Vagina (tissue), 2 donors: ENCODE measurements around the gene MED13L. TPM values are rescaled to one million over a fixed set of nuclear protein-coding genes. Genes with fewer than 3 reads are reported as not detected.

Experiments
- DNase-seq, 2 donors: peaks; one replicate each; pipeline ENCODE4 v3.0.0-alpha.2; 2017; ENCODE audit errors: extremely low spot score in 2 of 2
- H3K27ac ChIP-seq: fragments of 200-600 bp; sonication (generic); one replicate; pipeline ENCODE4 v1.5.1; 2019
- H3K27me3 ChIP-seq: fragments of 200-600 bp; sonication (generic); one replicate; pipeline ENCODE4 v1.5.1; 2019
- H3K36me3 ChIP-seq, 2 donors: fragments of 200-600 bp; sonication (generic); one replicate each; pipeline ENCODE4 v1.5.1; 2017 to 2019
- H3K4me1 ChIP-seq: fragments of 200-600 bp; sonication (generic); one replicate; pipeline ENCODE4 v1.5.1; 2019
- H3K4me3 ChIP-seq, 2 donors: fragments of 200-600 bp; sonication (generic); 1 replicate in 1 of 2; 2 replicates in 1 of 2; pipeline ENCODE4 v1.5.1; 2016 to 2019
- H3K9me3 ChIP-seq: fragments of 200-600 bp; sonication (generic); one replicate; pipeline ENCODE4 v1.5.1; 2019
- CTCF ChIP-seq, 3 experiments: fragments of 450-650 bp in 2 of 3; fragments of 200-600 bp in 1 of 3; sonication (generic) in 1 of 3; IDR thresholded peaks; one replicate each; pipeline ENCODE4 v1.5.1; 2017 to 2019; ENCODE audit warnings: antibody characterized with exemption in 3 of 3, mild to moderate bottlenecking in 2 of 3, moderate library complexity in 2 of 3
- POLR2A ChIP-seq, 2 donors: fragments of 450-650 bp; IDR thresholded peaks; one replicate each; pipeline ENCODE4 v1.6.1; 2017; ENCODE audit warnings: antibody characterized with exemption in 2 of 2, mild to moderate bottlenecking in 2 of 2, moderate library complexity in 2 of 2
- POLR2AphosphoS5 ChIP-seq, 2 donors: sonication (generic); formaldehyde crosslinking; IDR thresholded peaks; one replicate each; pipeline ENCODE4 v1.9.0; 2017; ENCODE audit warnings: antibody characterized with exemption in 2 of 2, mild to moderate bottlenecking in 2 of 2, low read depth in 1 of 2; ENCODE audit not compliant: insufficient read depth in 1 of 2
- intact Hi-C: fragments of 100-400 bp; cut with DNase I; formaldehyde crosslinking; loops from one replicate; pipeline ENCODE4 v1.15.1; 2023
- total RNA-seq: library from RNA; depleted of rRNA; stranded (reverse); fragments of >200 nt; gene quantifications from one replicate; pipeline ENCODE4 v1.2.3, GENCODE V29; 2016

MED13L gene
- total RNA-seq, 1 donor from 2014 or later = 161 TPM

- intact Hi-C loops = no loop called here
- Histone ChIP-seq H3K27ac (no peak overlapping the region), H3K4me3 (no peak overlapping the region), H3K27me3 (no peaks in the 10 kb centered on the region), H3K9me3 (no peaks in the 10 kb centered on the region), H3K36me3 (no peaks in the 10 kb centered on the region), H3K4me1 (peaks cover 41% of the 10 kb centered on the region)
- DNase-seq = no peak
- TF ChIP-seq POLR2AphosphoS5 (IDR thresholded peaks at IDR 0.05; ENCODE audit: insufficient read depth in 1 of 2, low read depth in 1 of 2) = no peak
- TF ChIP-seq POLR2A (IDR thresholded peaks at IDR 0.05) = no peak
- no peak for TF ChIP-seq CTCF (IDR thresholded peaks at IDR 0.05)
These were observed 93.8 kb downstream of the MED13L start for GRCh38 chr12:116183741-116184141.

GRCh38 chr12:116182359-116183063 lies 95.0 kb downstream of the MED13L start:
- H3K9me3 ChIP-seq = no peaks in the 10 kb centered on the region
- no peaks in the 10 kb centered on the region for H3K36me3 ChIP-seq
- H3K4me1 ChIP-seq = peaks cover 30% of the 10 kb centered on the region
- no peaks in the 10 kb centered on the region for H3K27me3 ChIP-seq
- intact Hi-C loops = no loop called here
- H3K27ac ChIP-seq = no peak overlapping the region
- H3K4me3 ChIP-seq = no peak overlapping the region
- DNase-seq = no peak
- TF ChIP-seq CTCF (IDR thresholded peaks at IDR 0.05) (no peak), POLR2AphosphoS5 (IDR thresholded peaks at IDR 0.05; ENCODE audit: insufficient read depth in 1 of 2, low read depth in 1 of 2) (no peak), POLR2A (IDR thresholded peaks at IDR 0.05) (no peak)

GRCh38 chr12:116180448-116180847 lies 97.0 kb downstream of the MED13L start:
- Histone ChIP-seq H3K27me3 (no peaks in the 10 kb centered on the region), H3K4me3 (no peak overlapping the region), H3K4me1 (peaks cover 28% of the 10 kb centered on the region), H3K9me3 (no peaks in the 10 kb centered on the region), H3K27ac (no peak overlapping the region), H3K36me3 (no peaks in the 10 kb centered on the region)
- intact Hi-C loops = no loop called here
- TF ChIP-seq CTCF (IDR thresholded peaks at IDR 0.05) = no peak
- no peak for TF ChIP-seq POLR2AphosphoS5 (IDR thresholded peaks at IDR 0.05; ENCODE audit: insufficient read depth in 1 of 2, low read depth in 1 of 2)
- TF ChIP-seq POLR2A (IDR thresholded peaks at IDR 0.05) = no peak
- DNase-seq = no peak

- no peak overlapping the region for H3K27ac ChIP-seq
- no peaks in the 10 kb centered on the region for H3K36me3 ChIP-seq
- no peaks in the 10 kb centered on the region for H3K9me3 ChIP-seq
- H3K27me3 ChIP-seq = no peaks in the 10 kb centered on the region
- H3K4me3 ChIP-seq = no peak overlapping the region
- intact Hi-C loops = no loop called here
- DNase-seq = no peak
- no peak for TF ChIP-seq CTCF (IDR thresholded peaks at IDR 0.05)
- TF ChIP-seq POLR2AphosphoS5 (IDR thresholded peaks at IDR 0.05; ENCODE audit: insufficient read depth in 1 of 2, low read depth in 1 of 2) = no peak
- no peak for TF ChIP-seq POLR2A (IDR thresholded peaks at IDR 0.05)
- H3K4me1 ChIP-seq = peaks cover 37% of the 10 kb centered on the region
These were observed 98.1 kb downstream of the MED13L start for GRCh38 chr12:116179384-116179783.

GRCh38 chr12:116177017-116177416 lies 100.5 kb downstream of the MED13L start:
- Histone ChIP-seq H3K27me3 (no peaks in the 10 kb centered on the region), H3K36me3 (no peaks in the 10 kb centered on the region), H3K4me1 (peaks cover 41% of the 10 kb centered on the region), H3K4me3 (no peak overlapping the region), H3K27ac (no peak overlapping the region), H3K9me3 (no peaks in the 10 kb centered on the region)
- DNase-seq = no peak
- intact Hi-C loops = no loop called here
- TF ChIP-seq POLR2AphosphoS5 (IDR thresholded peaks at IDR 0.05; ENCODE audit: insufficient read depth in 1 of 2, low read depth in 1 of 2) = no peak
- TF ChIP-seq CTCF (IDR thresholded peaks at IDR 0.05) = no peak
- TF ChIP-seq POLR2A (IDR thresholded peaks at IDR 0.05) = no peak
